Measurements from ENCODE around the gene NEMF.
"Not testable (repeated sequence)": the region's sequence is repeated elsewhere in the genome, so short reads cannot be mapped to it uniquely, and the experiment has no call there.

Gene NEMF

DNA sequence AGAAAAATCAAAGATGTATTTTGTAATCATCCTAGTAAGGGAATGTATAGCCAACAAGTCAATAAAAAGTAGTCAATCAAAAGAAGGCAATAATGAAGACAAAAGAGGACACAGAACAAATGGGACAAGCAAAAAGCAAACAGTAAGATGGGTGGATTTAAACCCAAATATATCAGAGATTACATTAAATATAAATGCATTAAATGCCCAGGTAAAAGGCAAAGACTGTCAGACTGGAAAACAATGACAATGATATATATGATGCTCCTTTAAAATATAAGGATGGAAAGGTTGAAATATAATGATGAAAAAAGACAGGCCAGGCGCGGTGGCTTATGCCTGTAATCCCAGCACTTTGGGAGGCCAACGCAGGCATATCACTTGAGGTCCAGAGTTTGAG lies 35.7 kb downstream of the NEMF start:
- no peak for DNase-seq

DNA sequence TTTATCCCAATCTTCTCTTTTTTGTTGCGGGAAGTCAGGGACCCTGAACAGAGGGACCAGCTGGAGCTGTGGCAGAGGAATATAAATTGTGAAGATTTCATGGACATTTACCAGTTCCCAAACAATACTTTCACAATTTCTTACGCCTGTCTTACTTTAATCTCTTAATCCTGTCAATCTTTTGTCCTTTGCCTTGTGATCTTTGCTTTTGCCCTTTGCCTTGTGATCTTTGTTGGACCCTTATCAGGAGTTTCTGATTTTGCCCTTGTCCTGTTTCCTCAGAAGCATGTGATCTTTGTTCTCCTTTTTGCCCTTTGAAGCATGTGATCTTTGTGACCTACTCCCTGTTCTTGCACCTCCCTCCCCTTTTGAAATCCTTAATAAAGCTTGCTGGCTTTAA lies 36.5 kb downstream of the NEMF start:
- not testable (repeated sequence) for DNase-seq

DNA sequence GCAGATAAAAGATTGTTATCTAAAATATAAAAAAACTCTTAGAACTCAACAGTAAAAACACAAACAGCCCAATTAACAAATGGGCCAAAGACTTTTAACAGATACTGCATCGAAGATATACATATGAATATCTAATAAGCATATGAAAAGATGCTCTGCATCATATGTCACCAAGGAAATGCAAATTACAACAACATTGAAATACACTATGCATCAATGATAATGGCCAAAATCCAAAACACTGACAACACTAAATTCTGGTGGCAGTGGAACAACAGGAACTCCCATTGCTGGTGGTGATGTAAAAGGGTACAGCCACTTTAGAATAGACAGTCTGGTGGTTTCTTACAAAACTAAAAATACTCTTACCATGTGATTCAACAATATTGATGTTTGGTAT lies 43.8 kb downstream of the NEMF start:
- no peak for DNase-seq

DNA sequence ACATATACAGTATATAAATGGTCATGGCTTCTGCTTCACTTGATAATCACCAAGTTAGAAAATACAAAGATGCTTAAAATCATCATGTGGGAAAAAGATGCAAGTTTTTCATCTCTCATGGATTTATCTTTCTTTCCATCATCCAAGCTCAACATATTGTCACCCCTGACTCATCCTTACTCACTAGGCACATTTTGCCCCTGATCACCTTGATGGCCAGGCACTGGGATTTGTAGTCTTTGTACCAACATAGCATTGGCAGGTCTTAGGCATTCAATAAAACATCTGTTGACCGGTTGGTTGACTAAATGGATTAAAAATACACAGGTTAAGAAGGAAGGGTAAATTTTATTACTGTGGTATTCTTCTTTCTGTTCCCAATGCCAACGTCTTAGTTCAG lies 56.6 kb downstream of the NEMF start:
- DNase-seq = no peak

DNA sequence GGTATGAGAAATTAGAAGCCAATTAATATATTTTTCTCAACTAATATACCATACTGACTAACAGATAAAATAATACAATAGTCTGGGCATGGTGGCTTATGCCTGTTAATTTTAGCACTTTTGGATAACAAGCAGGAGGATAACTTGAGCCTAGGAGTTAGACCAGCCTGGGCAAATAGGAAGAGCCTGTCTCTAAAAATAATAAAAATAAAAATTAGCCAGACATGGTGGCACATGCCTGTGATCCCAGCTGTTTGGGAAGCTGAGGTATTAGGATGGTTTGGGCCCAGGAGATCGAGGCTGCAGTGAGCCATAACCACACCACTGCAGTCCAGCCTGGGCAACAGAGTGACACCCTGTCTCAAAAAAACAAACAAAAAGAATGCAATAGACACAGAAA lies 60.0 kb downstream of the NEMF start:
- no peak for DNase-seq

DNA sequence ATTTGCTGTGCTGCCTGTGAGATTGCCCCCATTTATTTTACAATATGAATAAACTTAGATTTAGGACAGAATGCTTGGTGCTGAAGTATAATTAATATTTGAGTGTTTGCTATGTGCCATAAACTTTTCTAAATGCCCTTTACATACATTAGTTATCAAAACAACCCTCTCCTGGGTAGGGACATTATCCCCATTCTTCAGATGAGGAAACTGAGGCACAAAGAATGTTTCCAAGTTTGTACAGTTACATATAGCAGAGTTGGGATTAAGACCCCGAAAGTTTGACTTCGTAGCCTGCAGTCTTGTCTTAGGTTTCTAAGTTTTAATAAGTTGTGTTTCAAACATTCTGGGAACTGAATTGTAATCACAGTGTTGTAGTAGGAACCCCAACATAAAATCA lies 66.3 kb downstream of the NEMF start:
- no peak for DNase-seq

DNA sequence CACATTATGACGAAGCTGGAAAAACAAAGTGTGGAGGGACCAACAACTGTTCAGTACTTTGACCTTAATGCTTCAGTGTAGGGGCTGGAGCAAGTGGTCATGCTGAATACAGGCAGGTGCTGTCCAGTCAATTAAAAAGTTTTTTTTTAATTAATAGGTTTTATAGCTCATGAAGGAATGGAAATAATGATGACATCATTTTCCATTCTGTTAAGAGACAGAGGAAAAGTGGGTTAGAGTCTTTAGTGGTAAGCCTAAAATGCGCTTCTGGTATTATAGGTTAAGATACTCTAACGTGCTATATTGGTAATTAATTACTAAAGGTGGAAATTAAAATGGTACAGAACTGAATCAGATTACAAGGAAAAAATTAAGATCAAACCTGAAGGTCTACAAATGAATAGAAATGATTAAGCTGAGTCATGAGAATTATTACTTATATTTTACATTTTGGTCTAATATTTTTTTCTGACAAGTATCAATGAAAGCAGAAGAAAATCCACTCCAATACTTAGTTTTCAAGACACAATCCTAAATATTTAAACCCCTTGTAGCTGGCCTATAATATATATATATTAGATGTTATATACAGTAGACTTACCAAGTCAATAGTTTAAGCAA lies 69.1 kb downstream of the NEMF start:
- no peak for DNase-seq

DNA sequence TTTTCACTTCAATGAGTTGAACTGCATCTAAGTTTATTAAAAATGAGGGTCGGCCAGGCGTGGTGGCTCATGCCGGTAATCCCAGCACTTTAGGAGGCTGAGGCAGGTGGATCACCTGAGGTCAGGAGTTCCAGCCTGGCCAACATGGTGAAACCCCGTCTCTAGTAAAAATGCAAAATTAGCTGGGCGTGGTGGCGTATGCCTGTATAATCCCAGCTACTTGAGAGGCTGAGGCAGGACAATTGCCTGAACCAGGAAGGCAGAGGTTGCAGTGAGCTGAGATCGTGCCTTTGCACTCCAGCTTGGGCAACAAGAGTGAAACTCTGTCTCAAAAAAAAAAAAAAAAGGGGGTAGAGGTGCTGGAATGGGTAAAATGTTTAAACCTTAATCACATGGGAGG lies 71.5 kb downstream of the NEMF start:
- DNase-seq = not testable (repeated sequence)

DNA sequence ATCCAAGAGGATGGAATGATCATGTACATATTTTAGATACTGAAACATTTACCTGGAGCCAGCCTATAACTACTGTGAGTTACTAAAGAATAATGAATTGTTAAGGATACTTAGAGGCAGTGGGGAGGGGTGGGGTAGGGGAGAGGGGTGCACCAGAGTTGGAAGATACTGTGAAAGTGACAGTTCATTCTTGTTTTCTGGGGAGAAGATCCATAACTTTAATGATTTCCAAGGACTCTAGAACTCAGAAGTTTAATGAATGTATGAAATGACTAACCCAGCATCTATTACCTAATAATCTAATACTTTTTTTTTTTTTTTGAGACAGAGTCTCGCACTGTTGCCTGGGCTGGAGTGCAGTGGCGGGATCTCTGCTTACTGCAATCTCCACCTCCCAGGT lies 74.2 kb downstream of the NEMF start:
- DNase-seq = no peak

DNA sequence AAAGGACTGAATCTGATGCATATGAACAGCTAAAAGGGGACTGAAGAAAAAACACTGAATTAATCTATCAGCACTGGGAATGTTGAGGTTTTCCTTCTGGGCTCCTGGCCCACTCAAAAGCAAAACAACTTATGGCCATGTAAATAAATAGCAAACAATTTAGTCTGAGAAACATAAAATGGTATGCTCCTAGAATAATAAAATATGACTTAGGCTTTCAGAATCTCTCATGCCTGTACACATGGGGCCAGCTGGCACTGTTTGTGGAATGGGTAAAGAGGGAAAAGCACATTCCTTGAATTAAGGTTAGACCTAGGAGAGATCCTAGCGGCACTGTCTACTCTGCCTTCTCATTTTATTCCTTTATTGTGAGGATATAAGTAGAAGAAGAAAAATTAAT lies 78.5 kb downstream of the NEMF start:
- DNase-seq = no peak

DNA sequence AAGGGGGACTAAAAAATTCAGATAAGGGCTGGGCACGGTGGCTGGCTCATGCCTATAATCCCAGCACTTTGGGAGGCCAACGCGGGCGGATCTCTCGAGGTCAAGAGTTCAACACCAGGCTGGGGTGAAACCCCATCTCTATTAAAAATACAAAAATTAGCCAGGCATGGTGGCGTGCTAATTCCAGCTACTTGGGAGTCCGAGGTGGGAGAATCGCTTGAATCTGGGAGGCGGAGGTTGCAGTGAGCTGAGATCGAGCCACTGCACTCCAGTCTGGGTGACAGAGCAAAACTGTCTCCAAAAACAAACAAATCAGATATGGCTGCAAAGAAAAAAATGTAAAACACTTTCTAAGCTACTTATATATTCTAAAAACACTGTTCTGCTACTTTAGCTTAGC lies 80.9 kb downstream of the NEMF start:
- DNase-seq = not testable (repeated sequence)

DNA sequence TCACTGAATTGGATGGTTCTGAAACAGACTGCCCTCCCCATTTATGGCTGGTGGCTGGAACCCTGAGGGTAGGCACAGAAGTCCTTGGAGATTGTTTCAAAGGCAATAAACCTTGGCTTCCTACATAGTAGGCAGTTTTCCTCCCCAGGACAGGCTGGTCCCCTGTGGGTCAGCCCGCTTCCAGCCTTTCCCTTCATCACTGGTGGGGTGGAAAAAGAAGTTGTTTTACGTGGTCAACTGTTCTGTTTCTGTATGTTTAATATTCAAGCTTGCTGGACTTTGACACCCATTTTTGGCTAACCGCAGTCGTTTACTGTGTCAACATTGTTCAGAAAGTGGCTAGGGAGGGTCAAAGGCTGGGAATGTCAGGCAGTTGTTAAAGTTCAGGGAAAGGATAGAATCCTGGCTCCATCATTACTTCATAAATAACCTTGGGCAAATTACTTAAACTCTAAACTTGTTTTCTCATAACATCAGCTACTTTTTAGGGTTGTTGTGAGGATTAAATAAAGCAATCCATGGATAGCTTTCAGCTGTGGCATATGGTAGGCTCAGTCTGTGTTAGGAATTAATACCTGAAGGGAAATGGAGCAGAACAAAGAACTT lies 82.3 kb downstream of the NEMF start:
- no peak for DNase-seq

DNA sequence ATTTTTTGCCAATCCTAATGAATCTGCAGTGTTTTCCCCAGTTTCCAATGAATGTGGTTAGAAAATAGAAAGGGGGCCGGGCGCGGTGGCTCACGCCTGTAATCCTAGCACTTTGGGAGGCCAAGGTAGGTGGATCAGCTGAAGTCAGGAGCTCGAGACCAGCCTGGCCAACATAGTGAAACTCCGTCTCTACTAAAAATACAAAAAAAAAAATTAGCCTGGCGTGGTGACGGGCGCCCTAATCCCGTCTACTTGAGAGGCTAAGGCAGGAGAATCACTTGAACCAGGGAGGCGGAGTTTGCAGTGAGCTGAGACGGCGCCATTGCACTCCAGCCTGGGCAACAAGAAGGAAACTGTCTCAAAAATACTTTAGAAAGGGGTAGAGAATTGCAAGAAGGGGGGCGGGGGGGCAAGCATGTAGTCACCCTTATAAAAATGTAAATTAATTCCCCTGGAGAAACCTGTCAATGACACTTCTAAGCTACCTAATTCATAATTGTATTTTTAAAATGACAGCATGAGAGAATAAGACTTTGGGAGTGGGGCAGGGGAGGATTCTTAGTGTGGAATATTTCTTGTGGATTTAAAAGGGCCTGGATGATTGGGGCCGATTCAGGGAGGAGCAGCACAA lies 82.9 kb downstream of the NEMF start:
- DNase-seq = no peak

DNA sequence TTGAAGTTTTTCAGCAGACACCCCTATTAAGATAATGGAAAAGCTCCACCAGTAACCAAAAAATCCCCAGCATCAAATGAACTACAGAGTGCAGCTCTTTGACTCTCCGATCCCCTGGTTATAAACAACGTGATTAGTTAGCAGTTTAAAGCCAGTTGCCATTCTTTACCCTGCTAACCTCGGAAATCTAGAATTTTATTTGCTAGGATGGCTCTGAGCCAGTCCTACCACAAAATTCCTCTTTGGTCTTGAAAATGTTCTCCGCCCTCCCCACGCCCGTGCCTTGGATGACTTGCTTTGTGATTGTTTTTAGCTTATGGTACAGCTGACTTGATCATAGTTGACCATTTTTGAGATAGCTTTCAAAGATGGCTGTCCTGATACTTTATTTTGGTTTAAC lies 83.4 kb downstream of the NEMF start:
- DNase-seq = peak in 1 of 2 experiments; percentile 56

DNA sequence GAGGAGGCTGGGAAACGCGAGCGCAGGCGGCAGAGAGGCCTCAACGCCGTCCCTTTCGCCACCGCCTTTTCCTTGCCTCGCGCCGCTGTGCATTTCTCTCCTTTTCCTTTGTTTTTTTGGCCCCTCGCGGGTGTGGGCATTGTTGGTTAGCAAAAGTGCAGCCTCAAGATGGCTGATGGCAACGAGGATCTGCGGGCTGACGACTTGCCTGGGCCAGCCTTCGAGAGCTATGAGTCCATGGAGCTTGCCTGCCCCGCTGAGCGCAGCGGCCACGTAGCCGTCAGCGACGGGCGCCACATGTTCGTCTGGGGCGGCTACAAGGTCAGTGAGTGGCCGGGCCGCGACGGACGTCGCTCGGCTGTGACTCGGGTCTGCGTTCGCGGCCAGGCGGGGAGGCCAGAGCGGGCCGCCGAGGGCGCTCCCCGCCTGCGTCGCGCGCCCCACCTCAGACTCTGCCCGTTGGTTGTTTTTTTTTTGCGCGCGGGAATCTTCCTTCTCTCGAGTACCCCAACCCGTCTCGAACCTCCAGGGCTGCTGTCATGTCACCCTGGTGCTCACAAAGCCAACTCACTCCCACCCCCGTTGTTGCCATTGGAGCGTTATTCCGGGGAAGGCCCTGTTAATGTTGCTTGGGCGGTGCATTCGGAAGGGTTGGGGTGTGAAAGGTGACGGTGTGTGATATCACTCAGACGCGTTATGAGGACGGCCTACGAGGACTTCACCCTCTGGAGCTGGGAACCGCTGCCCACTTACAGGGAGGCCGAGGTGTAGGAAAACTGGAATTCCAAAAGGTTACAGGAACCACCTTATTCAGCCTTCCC lies 84.1 kb downstream of the NEMF start:
- peak in 1 of 2 experiments; percentile 56 for DNase-seq

DNA sequence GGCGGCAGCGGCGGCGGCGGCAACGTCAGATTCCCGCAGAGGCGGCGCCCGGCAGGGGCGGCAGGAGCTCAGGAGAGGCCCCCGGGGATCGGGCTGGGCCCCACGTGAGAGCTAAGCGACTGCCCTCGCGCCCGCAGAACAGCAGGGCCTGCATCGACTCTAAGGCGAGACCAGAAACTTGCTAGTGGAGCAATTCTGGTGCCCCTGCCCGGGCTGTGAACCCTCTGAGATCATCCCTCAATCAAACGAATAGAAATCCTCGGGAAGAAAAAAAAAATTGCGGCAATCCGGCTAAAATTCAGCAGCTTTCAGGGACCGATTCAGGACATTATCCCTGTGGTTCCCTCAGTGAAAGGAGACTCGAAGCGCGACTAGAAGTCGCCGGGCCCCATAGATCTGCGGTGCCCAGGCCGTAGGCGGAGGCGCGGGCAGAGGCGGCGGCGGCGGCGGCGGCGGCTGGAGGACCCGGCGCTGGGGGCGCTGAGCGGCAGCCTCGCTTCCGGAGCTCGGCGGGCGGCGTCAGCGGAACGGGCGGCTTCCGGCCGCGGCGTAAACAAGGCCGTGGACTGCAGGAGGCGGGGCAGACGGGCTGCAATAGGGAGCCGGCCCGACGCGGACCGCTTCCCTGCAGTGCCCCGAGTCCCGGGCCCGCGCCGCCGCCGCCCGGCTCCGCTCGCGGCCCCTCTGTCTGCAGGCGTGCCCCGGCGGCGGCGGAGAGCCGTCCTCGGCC lies 84.9 kb downstream of the NEMF start, which contains the start of gene KLHDC2:
Gene KLHDC2, plus strand, starts transcription at position 583 of the 730 bp plus-strand sequence. CDS start 316 bp downstream, outside the sequence.
- peak; percentile 75 to 83 for DNase-seq

DNA sequence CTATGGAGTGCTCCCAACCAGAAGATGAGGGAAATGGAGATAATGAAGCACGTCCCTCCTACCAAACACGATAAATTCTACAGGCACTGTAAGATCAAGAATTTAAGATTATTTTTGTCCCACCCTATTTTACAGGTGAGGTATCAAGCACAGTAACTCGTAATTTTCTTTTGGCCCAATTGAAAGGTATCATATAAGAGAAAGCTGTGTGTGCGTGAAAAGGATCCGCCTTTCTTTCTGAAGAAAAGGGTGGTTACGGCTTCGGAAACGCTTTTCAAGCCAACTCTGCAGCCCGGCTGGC lies 85.4 kb downstream of the NEMF start:
- no peak for DNase-seq

DNA sequence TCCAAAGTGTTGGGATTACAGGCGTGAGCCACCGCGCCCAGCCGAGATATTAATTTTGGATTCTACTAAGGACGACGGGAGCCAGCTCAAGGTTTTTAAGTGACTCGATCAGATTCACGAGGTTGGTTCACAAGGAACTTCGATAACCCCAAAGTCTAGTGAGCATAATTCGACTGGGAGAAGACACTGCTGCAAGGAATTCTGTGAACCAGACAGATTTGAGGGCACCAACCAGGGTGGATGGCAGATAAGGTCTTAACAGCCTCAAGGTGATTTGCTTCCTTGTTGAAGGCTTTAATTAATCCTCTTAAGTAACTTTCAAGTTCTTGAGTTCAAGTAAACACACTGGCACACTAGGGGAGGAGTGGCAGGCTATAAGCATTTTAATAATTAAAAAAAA lies 85.7 kb downstream of the NEMF start:
- peak in 1 of 2 experiments; percentile 57 for DNase-seq

DNA sequence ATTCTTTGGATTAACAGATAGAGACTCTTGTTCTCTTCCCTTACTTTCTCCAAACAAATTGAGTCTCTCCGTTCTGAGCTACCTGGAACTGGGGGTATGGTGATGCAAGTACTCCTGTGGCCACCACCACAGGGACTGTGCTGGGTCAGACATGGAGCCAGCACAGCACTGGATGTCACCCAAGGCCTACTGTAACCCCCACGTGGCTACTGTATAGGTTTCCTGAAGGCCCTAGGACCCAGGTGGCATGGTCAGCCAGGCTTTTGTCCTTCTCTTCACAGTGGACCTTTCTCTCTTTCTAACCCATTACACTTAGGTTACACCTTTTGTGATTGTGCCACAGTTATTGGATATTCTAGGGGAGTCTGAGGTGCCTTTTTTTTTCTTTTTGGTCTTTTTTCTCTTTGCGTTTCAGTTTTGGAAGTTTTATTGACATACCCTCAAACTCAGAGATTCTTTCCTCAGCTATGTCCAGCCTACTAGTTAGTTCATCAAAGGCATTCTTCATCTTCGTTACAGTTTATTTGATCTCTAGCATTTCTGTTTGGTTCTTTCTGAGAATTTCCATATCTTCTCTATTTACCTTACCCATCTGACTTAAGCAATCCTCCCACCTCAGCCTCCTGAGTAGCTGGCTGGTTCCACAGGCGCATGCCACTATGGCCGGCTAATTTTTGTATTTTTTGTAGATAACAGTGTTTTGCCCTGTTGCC lies 90.6 kb downstream of the NEMF start:
- DNase-seq = no peak

DNA sequence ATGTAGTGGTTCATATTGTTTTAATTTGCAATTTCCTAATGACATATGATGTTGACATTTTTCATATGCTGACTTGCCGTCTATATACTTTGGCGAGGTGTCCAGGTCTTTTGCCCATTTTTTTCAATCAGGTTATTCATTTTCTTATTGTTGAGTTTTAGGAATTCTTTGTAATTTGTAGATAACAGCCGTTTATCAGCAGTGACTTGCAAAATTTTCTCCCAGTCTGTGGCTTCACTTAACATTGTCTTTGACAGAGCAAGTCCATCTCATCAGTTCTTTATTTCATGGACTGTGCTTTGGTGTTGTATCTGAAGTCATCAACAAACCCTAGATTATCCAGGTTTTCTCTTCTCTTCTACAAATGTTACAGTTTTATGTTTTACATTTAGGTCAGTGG lies 97.2 kb downstream of the NEMF start:
- no peak for DNase-seq

DNA sequence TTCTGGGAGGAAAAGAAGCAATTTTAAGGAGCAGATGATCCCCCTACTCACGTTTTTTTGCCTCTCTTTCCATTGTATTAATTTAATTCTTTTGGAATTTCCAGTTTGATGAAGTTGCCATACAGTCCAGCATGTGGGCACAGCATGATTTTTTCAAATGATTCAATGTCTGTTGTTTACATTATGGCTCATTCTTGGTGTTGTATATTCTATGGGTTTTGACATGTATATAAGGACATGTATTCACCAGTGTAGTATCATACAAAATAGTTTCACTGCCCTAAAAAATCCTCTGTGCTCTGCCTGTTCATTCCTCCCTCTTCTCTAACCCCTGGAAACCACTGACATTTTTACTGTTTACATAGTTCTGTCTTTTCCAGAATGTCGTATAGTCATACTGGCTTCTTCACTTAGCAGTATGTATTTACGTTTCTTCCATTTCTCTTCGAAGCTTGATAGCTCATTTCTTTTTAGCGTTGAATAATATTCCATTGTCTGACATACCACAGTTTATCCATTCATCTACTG lies 98.0 kb downstream of the NEMF start:
- DNase-seq = no peak

DNA sequence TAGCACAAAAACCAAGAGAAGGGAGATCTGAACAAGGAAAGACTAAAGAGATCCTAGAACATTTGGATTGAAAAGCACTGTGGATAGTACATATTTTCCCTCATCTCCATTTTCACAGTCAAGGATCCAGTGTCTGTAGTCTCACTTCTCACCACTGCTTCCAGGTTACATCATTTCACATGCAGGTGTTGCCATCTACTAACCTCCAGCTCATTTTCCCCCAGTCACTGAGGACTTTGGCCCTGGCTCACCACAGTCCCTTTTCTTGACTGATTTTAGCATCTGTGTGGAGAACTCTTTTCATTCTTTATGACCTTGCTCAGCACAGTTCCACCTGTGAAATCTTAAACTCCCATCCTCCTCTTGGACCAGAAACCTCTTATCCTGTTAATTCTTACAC lies 106.1 kb downstream of the NEMF start:
- not testable (repeated sequence) for DNase-seq
